PC-3 (cell line): ENCODE data around the gene NDUFA13. TPM values are rescaled to one million over a fixed set of nuclear protein-coding genes. Genes with fewer than 3 reads are reported as not detected.

Experiments used
- ATAC-seq: fragments of 200-7000 bp; cut with Tn5 transposase; 2 replicates; pipeline ENCODE4 v1.9.1; 2020; ENCODE audit warnings: mild to moderate bottlenecking, moderate library complexity
- BruUV-seq: library from RNA; stranded (reverse); fragments of 400-500 nt; replicated peaks from 2 replicates; lab custom pipeline; 2021; lab: Mats Ljungman, UMichigan
- CTCF ChIA-PET: fragments of 300-600 bp; sonication (Branson Sonifier 250); formaldehyde crosslinking; loops from one replicate; lab custom pipeline; 2022; ENCODE audit warnings: antibody characterized with exemption; lab: Charles Lee
- POLR2A ChIA-PET: fragments of 300-600 bp; sonication (Branson Sonifier 250); formaldehyde crosslinking; loops from one replicate; lab custom pipeline; 2022; ENCODE audit warnings: antibody characterized with exemption; ENCODE audit not compliant: unreplicated experiment; lab: Charles Lee
- DNase-seq: peaks from one replicate; pipeline ENCODE4 v3.0.0-alpha.2; 2015
- H2AFZ ChIP-seq: fragments of 300-600 bp; sonication (generic); 2 replicates; pipeline ENCODE4 v1.6.0; 2016; ENCODE audit warnings: antibody characterized with exemption, low read length
- H3F3A ChIP-seq: fragments of 300-600 bp; sonication (generic); one replicate; pipeline ENCODE4 v1.6.0; 2017; ENCODE audit warnings: antibody characterized with exemption, low read length, control low read depth, mild to moderate bottlenecking; ENCODE audit not compliant: unreplicated experiment
- H3K27ac ChIP-seq: fragments of 300-600 bp; sonication (generic); 2 replicates; pipeline ENCODE4 v1.5.1; 2016; ENCODE audit warnings: mild to moderate bottlenecking, low read length
- H3K27me3 ChIP-seq: fragments of 300-600 bp; sonication (generic); 2 replicates; pipeline ENCODE4 v1.6.1; 2016; ENCODE audit warnings: low read length, mixed read lengths
- H3K36me3 ChIP-seq: fragments of 300-600 bp; sonication (generic); 2 replicates; pipeline ENCODE4 v1.6.1; 2016; ENCODE audit warnings: low read depth, mixed run types, low read length, mixed read lengths
- H3K4me1 ChIP-seq: fragments of 300-600 bp; sonication (generic); 2 replicates; pipeline ENCODE4 v1.5.1; 2016; ENCODE audit warnings: low read length; ENCODE audit not compliant: insufficient read depth
- H3K4me2 ChIP-seq: fragments of 300-600 bp; sonication (generic); 2 replicates; pipeline ENCODE4 v1.6.0; 2016; ENCODE audit warnings: low read length
- H3K4me3 ChIP-seq: fragments of 300-600 bp; sonication (generic); 2 replicates; pipeline ENCODE4 v1.5.1; 2016; ENCODE audit warnings: mild to moderate bottlenecking, low read length, mixed read lengths
- H3K79me2 ChIP-seq: fragments of 300-600 bp; sonication (generic); 2 replicates; pipeline ENCODE4 v1.6.1; 2017; ENCODE audit warnings: low read length, mixed read lengths
- H3K9ac ChIP-seq: fragments of 300-600 bp; sonication (generic); 2 replicates; pipeline ENCODE4 v1.6.0; 2016; ENCODE audit warnings: mild to moderate bottlenecking, low read length
- H3K9me2 ChIP-seq: fragments of 300-600 bp; sonication (generic); replicated peaks from 2 replicates; pipeline ENCODE4 v1.6.1; 2016; ENCODE audit warnings: mixed run types, low read length, mixed read lengths
- H3K9me3 ChIP-seq: fragments of 300-600 bp; sonication (generic); 2 replicates; pipeline ENCODE4 v1.6.1; 2016; ENCODE audit warnings: low read length, mixed read lengths
- H4K20me1 ChIP-seq: fragments of 300-600 bp; sonication (generic); 2 replicates; pipeline ENCODE4 v1.6.1; 2016; ENCODE audit warnings: low read length, mixed read lengths
- CTCF ChIP-seq: fragments of 300-600 bp; sonication (generic); conservative IDR thresholded peaks from 2 replicates; pipeline ENCODE4 v1.5.1; 2017; ENCODE audit warnings: antibody characterized with exemption, low read depth, mild to moderate bottlenecking, low read length
- EZH2 ChIP-seq: fragments of 300-600 bp; sonication (generic); IDR thresholded peaks from one replicate; pipeline ENCODE4 v1.6.1; 2017; ENCODE audit warnings: antibody characterized with exemption, mild to moderate bottlenecking, low read length; ENCODE audit not compliant: unreplicated experiment
- EZH2phosphoT487 ChIP-seq: fragments of 300-600 bp; sonication (generic); IDR thresholded peaks from 2 replicates; pipeline ENCODE4 v1.6.1; 2018; ENCODE audit warnings: mild to moderate bottlenecking, antibody characterized with exemption, low read length, borderline replicate concordance
- intact Hi-C: fragments of 100-400 bp; cut with micrococcal nuclease; formaldehyde crosslinking; loops from 2 replicates; pipeline ENCODE4 v1.9.0; 2023
- total RNA-seq: library from RNA; depleted of rRNA; stranded (reverse); fragments of >200 nt; gene quantifications from 2 replicates; pipeline ENCODE4 v1.2.3, GENCODE V29; 2014

The NDUFA13 gene
- total RNA-seq, 1 experiment from 2014 or later, result 481 TPM

- no peak for ATAC-seq
- Histone ChIP-seq H3K4me2 (no peak overlapping the region), H3K27me3 (no peaks in the 10 kb centered on the region), H4K20me1 (no peaks in the 10 kb centered on the region; the same call in 1 of the 2 replicates), H3K79me2 (peaks cover 49% of the 10 kb centered on the region), H2AFZ (no peak overlapping the region), H3K27ac (no peak overlapping the region), H3K4me1 (peaks cover under 1% of the 10 kb centered on the region; the same call in 1 of the 2 replicates), H3K36me3 (peaks cover 12% of the 10 kb centered on the region), H3K9me3 (no peaks in the 10 kb centered on the region), H3F3A (no peaks in the 10 kb centered on the region), H3K4me3 (no peak overlapping the region), H3K9ac (no peak overlapping the region), H3K9me2 (no peaks in the 10 kb centered on the region)
- ChIA-PET CTCF (no interaction called here), POLR2A (interaction anchor here (0.5 kb wide), 1 partner anchor 40 kb away, joined by 5 read pairs; no protein-coding TSS in a partner anchor)
- no peak for TF ChIP-seq CTCF
- no peak for TF ChIP-seq EZH2phosphoT487
- no peak for TF ChIP-seq EZH2
- no peak for DNase-seq
- no TSS peak for BruUV-seq
- intact Hi-C loops, result no loop called here
Measured at GRCh38 chr19:19482809-19483596, 33.0 kb upstream of the NDUFA13 start.

DNA sequence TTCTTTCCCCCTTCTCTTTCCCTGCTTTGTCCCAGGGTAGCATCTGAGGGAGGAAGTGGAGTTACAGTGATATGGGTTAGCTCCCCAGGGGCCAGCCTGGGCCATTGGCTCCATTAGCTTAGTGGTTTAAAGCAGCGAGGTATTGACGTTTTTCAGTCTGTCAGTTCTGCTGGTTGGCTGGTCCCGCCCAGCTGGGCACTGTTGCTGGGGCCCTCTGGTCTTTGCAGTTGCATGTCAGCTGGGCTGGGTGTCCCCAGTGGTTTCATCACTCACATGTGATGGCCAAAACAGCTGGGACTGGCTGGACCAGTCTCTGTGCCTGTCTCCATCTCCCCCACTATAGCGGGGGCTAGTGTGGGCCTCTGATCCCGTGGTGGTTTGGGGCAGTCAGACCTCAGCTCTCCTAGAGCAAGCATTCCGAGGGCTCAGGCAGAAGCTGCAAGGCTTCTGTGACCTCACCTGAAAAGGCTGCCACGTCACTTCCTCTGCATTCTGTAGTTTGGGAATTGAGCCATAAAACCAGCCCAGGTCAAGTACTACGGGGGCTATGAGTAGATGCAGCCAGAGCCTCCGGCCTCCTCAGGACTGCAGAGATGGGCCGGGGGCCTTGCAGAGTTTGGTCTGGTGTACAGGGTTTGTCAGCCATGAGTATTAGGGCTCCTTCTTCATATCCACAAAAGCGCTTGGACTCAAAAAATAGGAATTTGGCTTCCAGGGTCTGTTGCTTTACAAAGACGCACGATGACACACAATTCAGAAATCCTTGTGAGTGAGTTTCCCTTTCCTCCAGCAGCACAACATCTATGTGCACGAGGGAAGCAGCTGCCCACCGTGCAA is 30.6 kb upstream of the NDUFA13 start:
- DNase-seq (no peak), ATAC-seq (no peak)
- intact Hi-C loops, result no loop called here
- H3K27ac ChIP-seq, result no peak overlapping the region
- H3K9me2 ChIP-seq, result no peaks in the 10 kb centered on the region
- H3K4me2 ChIP-seq, result no peak overlapping the region
- H3K36me3 ChIP-seq, result peaks cover 8% of the 10 kb centered on the region
- TF ChIP-seq CTCF (no peak), EZH2 (no peak), EZH2phosphoT487 (no peak)
- POLR2A ChIA-PET, result no interaction called here
- H3K79me2 ChIP-seq, result peaks cover 32% of the 10 kb centered on the region
- H4K20me1 ChIP-seq, result no peaks in the 10 kb centered on the region; the same call in 1 of the 2 replicates
- no peaks in the 10 kb centered on the region for H3K27me3 ChIP-seq
- H3K9ac ChIP-seq, result no peak overlapping the region
- H3K4me3 ChIP-seq, result no peak overlapping the region
- CTCF ChIA-PET, result no interaction called here
- H3K4me1 ChIP-seq, result peaks cover 22% of the 10 kb centered on the region
- no TSS peak for BruUV-seq
- H3F3A ChIP-seq, result no peaks in the 10 kb centered on the region
- H2AFZ ChIP-seq, result no peak overlapping the region
- no peaks in the 10 kb centered on the region for H3K9me3 ChIP-seq
